DLD1 (cell line): ENCODE measurements around the gene ATP5PB.

Experiments
- in situ Hi-C: cut with HindIII; loops from 2 replicates; pipeline ENCODE4 v1.10.0; 2017; ENCODE audit warnings: low sequenced_read_pairs

ATP5PB gene

DNA sequence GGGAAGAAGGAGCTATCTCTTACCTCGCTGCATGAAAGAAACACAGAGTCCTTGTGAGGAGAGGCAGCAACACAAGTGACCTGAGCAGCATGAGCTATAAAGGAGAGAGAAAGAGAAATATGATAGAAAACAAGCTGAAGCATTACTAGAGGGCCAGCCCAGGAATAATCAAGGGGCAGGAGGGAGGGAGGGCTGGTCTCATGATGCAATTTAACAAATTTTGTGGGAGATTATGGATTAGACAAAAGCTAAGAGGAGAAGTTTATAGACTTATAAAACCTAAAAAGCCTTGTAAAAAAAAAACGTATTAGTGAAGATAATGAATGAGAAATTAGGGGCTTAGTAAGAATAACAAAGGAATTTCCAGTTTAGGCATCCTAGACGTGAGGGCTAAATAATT is 5.2 kb upstream of the ATP5PB start:
- in situ Hi-C loops = no loop called here

DNA sequence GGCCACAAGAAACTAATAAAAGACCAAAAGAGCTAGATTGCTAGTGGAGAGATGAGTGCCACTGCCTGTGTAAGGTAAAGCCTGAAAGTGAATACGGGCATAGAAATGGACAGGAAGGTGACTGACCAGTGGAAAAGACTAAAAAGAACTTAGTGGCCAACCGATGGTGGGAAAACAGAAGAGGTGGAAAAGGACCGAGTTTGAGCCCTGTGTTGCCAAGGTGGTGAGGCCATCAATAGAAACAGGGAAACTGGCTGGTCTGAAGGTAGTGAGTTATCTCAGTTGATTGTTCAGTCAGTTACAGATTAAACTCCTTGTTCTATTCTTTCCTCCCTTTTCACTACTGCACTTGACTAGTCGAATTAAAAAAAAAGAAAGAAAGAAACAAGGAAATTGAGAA is 2.7 kb upstream of the ATP5PB start:
- in situ Hi-C loops = no loop called here

DNA sequence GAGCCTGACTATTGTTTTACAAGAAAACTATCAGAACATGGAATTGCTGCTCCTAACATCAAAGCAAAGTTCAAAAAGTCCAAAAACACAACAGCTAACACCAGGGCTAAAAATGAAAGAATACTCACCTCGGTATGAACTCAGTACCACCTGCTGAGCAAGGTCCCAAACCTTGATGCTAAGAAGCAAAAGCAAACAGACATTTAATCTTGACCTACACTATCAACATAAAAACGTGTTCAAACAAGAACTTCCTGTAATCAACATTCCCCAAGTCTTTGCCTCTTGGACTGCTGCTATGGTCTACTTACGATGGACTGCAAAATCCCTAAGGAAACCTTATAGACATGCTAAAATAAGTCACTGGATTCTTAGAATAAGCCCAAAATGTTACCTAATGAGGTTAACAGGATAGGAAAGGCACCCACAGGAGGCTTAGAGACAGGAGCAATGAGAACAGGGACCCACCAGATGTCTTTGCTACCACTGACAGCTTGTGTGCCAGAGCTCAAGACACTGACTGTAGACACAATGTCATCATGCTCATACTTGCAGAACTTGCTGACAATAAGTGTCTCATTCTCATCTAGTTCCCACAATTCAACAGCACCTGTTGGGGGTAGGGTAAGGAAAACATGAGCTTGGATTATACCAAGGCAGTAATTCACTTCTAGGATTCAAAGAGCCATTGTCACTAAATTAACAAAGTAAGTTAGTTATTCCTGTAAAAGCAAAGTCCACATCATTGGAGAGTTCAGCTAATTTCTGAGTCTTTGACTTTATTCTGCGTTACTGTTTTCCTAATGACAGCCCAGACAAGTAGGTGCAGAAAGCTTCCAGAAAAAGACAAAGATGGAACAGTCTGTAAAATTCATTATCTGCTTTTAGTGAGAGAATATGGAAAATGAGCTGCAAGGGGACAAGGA is 2.0 kb upstream of the ATP5PB start:
- in situ Hi-C loops = no loop called here

GRCh38 chr1:111448482-111448917 is 764 bp upstream of the ATP5PB start:
- in situ Hi-C loops = no loop called here

DNA sequence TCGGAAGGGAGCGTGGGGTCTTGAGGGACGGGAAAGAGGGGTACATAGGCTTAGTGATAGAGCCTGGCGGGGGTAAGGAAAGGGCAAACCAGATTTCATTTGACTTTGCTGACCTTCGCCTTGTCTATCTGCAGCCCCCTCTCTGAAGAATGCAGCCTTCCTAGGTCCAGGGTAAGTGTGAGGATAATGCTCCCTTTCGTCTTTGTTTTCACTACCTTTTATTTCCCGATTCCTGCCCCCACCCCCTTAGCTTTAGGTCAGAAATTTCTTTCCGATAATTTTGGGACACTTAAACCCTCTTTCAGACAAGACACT is 396 bp downstream of the ATP5PB start:
- in situ Hi-C loops = no loop called here

DNA sequence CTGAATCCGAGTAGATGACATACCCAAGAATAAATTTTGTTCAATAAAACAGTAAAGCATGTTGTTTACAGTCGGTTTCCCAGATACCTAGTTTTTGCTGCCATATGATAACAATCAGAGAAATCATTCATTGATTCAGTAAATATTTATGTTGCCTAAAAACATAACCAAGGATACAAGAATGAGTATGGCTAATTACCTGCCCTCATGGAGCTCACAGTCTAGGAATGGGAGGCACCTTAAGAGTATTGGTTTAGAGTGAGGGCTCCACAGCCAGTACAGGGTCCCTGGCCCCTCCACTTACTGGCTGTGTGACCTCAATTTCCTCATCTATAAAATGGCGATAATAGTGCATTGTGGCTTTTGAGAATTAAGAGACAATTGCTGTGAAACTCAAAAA is 921 bp downstream of the ATP5PB start:
- in situ Hi-C loops = no loop called here

DNA sequence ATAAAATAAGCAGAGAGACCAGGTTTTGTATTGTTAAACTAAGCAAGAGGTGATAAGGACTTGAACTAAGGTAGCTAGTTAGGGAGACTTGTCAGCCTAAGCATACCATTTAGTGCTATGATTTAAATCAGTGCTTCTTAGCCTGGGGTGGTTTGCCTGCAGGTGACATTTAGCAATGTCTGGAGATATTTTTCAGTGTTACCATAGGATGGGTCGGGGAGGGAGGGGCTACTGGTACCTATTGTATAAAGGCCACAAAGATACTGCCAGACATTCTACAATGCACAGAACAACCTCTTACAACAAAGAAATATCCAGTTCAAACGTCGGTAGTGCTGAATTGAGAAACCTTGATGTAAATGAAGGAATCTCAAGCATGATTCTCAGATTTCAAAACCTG is 3.3 kb downstream of the ATP5PB start:
- in situ Hi-C loops = no loop called here

GRCh38 chr1:111453706-111454105 is 4.4 kb downstream of the ATP5PB start:
- in situ Hi-C loops = no loop called here

DNA sequence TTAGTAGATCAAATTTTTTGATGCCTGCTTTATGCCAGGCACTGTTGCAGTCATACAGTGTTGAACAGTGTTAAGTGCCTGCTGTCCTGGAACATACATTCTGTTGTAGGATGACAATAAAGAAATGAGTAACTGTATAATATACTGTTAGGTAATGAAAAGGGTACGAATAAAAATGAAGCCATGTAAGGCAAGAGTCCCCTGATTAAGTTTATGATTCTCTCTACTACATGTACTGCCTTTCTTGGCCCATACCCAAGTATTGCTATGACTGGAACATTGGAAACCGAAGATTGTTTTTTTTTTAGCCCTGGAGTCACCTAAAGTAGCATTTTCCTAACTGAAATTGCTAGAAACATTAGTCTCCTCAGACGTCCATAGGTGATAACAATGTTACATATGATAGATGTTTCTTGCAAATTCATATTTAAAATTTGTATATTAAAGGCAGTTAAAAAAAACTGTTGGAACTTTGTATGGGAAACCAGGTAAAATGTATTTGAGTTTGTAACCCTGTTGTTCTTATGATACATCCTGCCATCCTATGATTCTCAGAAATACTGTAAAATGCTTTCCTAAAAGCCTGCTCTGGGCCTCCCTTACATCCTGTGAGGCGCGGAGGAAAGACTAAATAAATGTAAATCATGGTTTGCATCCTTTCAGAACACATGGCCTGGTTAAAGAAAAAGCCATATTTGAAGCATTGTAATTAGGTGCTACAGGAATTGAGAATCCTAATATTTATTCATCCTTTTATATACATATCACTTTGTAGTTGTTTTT is 5.8 kb downstream of the ATP5PB start:
- in situ Hi-C loops = no loop called here

- in situ Hi-C loops = no loop called here
These were observed 6.4 kb downstream of the ATP5PB start for GRCh38 chr1:111455642-111456031.

DNA sequence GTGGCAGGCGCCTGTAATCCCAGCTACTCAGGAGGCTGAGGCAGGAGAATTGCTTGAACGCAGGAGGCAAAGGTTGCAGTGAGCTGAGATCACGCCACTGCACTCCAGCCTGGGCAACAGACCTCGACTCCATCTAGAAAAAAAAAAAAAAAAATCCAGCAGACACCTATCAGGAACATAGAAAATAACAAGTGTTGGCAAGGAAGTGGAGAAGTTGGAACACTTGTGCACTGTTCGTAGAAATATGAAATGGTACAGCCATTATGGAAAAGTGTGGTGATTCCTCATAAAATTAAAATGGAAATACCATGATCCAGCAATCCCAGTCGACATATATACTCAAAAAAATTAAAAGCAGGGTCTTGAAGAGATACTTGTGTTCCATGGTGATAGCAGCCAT is 12.5 kb downstream of the ATP5PB start:
- in situ Hi-C loops = no loop called here

- in situ Hi-C loops = no loop called here
These were observed 13.2 kb downstream of the ATP5PB start for GRCh38 chr1:111462370-111463028.

- in situ Hi-C loops = no loop called here
These were observed 13.9 kb downstream of the ATP5PB start for GRCh38 chr1:111463029-111463683.

DNA sequence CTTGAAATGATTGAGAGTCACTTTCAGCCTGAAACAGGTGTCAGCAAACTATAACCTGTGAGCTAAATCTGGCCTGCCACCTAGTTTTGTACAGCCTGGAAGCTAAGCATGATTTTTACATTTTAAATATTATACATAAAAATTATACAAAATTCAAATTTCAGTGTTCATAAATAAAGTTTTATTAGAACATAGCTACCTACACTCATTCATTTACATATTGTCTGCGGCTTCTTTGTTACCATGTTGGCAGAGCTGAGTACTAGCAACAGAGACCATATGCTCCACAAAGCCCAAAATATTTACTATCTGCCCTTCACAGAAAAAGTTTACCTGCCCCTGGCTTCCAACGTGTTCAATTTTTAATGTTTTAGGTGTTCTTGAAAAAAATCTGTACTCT is 16.5 kb downstream of the ATP5PB start:
- in situ Hi-C loops = no loop called here

DNA sequence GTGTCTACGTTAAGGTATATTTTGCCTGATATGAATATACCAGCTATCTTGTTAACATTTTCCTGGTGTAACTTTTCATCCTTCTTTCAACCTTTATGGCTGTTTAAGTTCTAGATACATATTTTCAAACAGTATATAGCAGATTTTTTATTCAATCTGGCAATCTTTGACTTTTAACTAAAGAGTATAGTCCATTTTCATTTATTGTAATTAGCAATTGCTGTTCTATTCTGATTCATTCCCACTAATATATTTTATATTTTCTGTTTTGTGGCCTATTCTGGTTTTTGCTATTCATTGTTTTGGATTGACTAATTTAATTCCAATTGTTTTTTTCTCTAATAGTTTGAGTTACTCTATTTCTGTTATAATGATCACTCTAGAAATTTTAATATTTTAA is 17.2 kb downstream of the ATP5PB start:
- in situ Hi-C loops = no loop called here

GRCh38 chr1:111467865-111468716 is 18.8 kb downstream of the ATP5PB start:
- in situ Hi-C loops = no loop called here

DNA sequence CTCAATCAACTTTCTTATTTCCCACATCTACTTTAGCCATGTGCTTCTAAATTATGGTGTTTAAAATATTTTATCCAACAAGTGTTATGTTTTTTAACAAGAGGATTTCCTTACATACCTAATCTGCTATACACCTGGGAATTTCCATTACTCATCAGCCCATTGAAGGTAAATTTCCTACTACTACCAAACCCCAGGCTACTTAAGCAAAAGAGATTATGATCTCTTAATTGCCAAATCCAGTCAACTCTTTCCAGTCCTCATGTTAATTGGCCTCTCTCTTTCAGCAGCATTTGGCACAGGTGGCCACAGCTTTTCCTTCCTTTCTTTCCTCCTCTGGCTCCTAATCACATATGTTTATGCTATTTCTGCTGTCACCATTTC is 19.4 kb downstream of the ATP5PB start:
- in situ Hi-C loops = no loop called here

DNA sequence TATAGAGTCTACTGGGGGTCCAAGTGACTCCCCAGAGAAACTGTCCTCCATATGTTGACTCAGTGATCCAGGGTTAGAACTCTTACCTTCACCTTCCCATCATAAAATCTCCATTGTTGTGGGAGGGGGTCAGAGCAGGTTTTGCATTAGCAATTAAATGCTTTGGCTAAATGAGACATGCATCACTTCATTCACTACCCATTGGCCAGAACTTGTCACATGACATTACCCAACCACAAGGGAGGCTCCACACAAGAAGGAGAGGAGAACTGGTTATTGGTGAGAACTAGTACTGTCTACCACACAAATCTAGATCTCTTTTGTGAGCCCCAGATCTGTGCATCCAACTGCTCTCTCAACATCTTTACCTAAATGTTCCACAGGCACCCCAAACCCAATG is 20.3 kb downstream of the ATP5PB start:
- in situ Hi-C loops = no loop called here

- in situ Hi-C loops = no loop called here
These were observed 21.3 kb downstream of the ATP5PB start for GRCh38 chr1:111470596-111470995.

DNA sequence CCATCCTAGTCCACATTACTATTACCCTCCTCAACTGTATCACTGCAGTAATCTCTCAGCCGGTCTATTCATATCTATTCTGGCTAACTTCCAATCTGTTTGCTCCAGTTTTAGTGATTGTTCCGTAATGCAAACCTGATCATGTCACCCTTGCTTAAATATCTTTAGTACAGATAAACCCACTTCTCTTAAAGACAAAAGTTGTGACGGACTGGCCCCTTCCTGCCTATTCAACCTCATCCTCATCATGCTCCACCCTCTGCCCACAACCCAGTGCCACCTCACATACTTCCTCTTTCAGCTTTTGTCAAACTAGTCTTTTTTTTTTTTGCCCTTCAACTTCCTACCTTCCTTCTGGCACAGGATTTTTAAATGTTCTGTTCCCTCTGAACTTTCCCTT is 21.7 kb downstream of the ATP5PB start:
- in situ Hi-C loops = no loop called here
